Stimulated activated naive CD4-positive, alpha-beta T cell treated with Interleukin-2 at 50 U/mL for 16 hours (primary cell): ENCODE results near the gene ENTPD7.

Source experiments
- DNase-seq: peaks from one replicate; lab custom pipeline; 2025; lab: John Stamatoyannopoulos, UW

ENTPD7 gene

DNA sequence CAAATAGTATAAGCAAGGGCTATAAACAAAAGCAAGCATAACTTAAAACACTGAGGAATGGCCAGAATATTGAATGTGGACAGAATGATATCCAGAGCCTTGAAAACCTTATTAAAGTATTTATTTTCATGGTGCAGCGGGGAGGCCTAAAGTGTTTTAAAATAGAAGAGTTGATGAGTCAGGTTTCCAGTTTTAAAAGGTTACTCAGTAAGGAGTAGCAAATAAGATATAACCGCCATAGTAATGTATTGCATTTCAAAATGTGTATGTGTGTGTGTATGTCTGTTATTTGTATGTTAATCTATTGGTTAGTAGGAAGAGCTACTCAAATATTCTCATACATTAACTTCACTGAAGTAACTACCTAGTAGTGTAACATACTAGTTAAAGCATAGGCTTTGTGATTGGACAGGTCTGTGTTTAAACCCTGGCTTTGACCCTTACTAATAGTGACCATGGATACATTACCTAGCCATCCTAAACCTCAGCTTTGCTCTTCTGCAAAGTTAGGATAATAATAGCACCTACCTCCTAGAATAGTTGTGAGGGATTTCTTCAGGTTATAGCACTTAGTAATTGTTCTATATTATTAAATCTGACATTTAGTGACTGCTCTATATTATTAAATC lies 89.6 kb downstream of the ENTPD7 start:
- no peak for DNase-seq

GRCh38 chr10:99750641-99751040 lies 91.3 kb downstream of the ENTPD7 start:
- DNase-seq, result no peak

DNA sequence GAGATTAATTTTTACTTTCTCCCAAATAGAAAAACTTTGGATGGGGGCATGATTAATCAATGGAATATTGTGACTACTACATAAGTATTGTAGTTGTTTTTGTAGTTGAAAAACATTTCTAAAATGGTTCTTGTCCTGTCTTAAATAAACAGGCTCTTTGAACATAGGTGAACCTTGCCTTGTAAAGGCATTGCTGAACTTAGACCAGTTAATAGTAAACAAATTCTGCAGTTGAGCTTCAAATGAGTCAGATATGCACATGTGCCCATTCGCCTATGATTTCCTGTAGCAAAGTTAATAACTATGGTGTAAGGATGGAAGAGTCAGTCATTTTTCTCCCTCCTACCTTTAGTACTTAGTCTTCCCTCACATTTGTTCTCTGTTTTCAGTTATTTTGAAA lies 95.4 kb downstream of the ENTPD7 start:
- DNase-seq, result no peak
